ENCODE data around the gene RBKS.

Gene RBKS

GRCh38 chr2:27890146-27890923 lies at the start of gene RBKS, which contains the start of gene BABAM2:
RBKS (minus strand) TSS chr2:27890387; CDS start chr2:27890345, 42 bp downstream.
BABAM2 (plus strand) TSS chr2:27890729; CDS start chr2:27894557, 3,828 bp downstream.
- FAIRE-seq: peak; percentile 94

GRCh38 chr2:27935026-27935425 lies 44.8 kb upstream of the RBKS start:
- DNase-seq (ENCODE audit: extremely low spot score, insufficient read length, low read depth) (no peak), FAIRE-seq (no peak)

More at GRCh38 chr2:27890146-27890923, at the start of gene RBKS, which contains the start of gene BABAM2:
- DNase-seq (ENCODE audit: extremely low spot score, insufficient read length, low read depth): peak; percentile 87

GRCh38 chr2:27932396-27932795 lies 42.2 kb upstream of the RBKS start:
- DNase-seq (ENCODE audit: extremely low spot score, insufficient read length, low read depth) (no peak), FAIRE-seq (no peak)

GRCh38 chr2:27931361-27931950 lies 41.3 kb upstream of the RBKS start:
- no peak for FAIRE-seq
- DNase-seq (ENCODE audit: extremely low spot score, insufficient read length, low read depth): no peak

- FAIRE-seq (no peak), DNase-seq (ENCODE audit: extremely low spot score, insufficient read length, low read depth) (no peak)
Observed at GRCh38 chr2:27929916-27930486, 39.8 kb upstream of the RBKS start.

GRCh38 chr2:27925766-27926472 lies 35.7 kb upstream of the RBKS start:
- DNase-seq (ENCODE audit: extremely low spot score, insufficient read length, low read depth): no peak
- FAIRE-seq: no peak

GRCh38 chr2:27922842-27923241 lies 32.7 kb upstream of the RBKS start:
- no peak for FAIRE-seq

GRCh38 chr2:27921880-27922547 lies 31.8 kb upstream of the RBKS start:
- no peak for DNase-seq (ENCODE audit: extremely low spot score, insufficient read length, low read depth)
- FAIRE-seq: no peak

More at GRCh38 chr2:27922842-27923241, 32.7 kb upstream of the RBKS start:
- no peak for DNase-seq (ENCODE audit: extremely low spot score, insufficient read length, low read depth)

- DNase-seq (ENCODE audit: extremely low spot score, insufficient read length, low read depth) (no peak), FAIRE-seq (no peak)
Observed at GRCh38 chr2:27921424-27921823, 31.2 kb upstream of the RBKS start.

- DNase-seq (ENCODE audit: extremely low spot score, insufficient read length, low read depth) (no peak), FAIRE-seq (no peak)
Observed at GRCh38 chr2:27920148-27920885, 30.1 kb upstream of the RBKS start.

- no peak for DNase-seq (ENCODE audit: extremely low spot score, insufficient read length, low read depth)
- FAIRE-seq: no peak
Observed at GRCh38 chr2:27916293-27916995, 26.3 kb upstream of the RBKS start.

- FAIRE-seq (no peak), DNase-seq (ENCODE audit: extremely low spot score, insufficient read length, low read depth) (no peak)
Observed at GRCh38 chr2:27915874-27916273, 25.7 kb upstream of the RBKS start.

- FAIRE-seq (no peak), DNase-seq (ENCODE audit: extremely low spot score, insufficient read length, low read depth) (no peak)
Observed at GRCh38 chr2:27915191-27915590, 25.0 kb upstream of the RBKS start.

- DNase-seq (ENCODE audit: extremely low spot score, insufficient read length, low read depth) (no peak), FAIRE-seq (no peak)
Observed at GRCh38 chr2:27914805-27915175, 24.6 kb upstream of the RBKS start.

GRCh38 chr2:27914041-27914804 lies 24.0 kb upstream of the RBKS start:
- FAIRE-seq: no peak

GRCh38 chr2:27912512-27912911 lies 22.3 kb upstream of the RBKS start:
- FAIRE-seq (no peak), DNase-seq (ENCODE audit: extremely low spot score, insufficient read length, low read depth) (no peak)

More at GRCh38 chr2:27914041-27914804, 24.0 kb upstream of the RBKS start:
- no peak for DNase-seq (ENCODE audit: extremely low spot score, insufficient read length, low read depth)

GRCh38 chr2:27911458-27912210 lies 21.4 kb upstream of the RBKS start:
- DNase-seq (ENCODE audit: extremely low spot score, insufficient read length, low read depth) (no peak), FAIRE-seq (no peak)

Measured in GM18507 (cell line).